H9 (cell line): ENCODE data around the gene LMX1A. TPM values are rescaled to one million over a fixed set of nuclear protein-coding genes. Genes with fewer than 3 reads are reported as not detected.

ENCODE experiments used
- DNase-seq: peaks from one replicate; pipeline ENCODE4 v3.0.0-alpha.2; 2017
- H2AFZ ChIP-seq: one replicate; pipeline ENCODE4 v1.6.1; 2013; ENCODE audit warnings: mild to moderate bottlenecking, low read length, control low read depth, moderate library complexity
- H2AK5ac ChIP-seq: 2 replicates; pipeline ENCODE4 v1.6.1; 2013; ENCODE audit warnings: low read length, control low read depth, mixed read lengths; ENCODE audit not compliant: insufficient read length
- H2BK120ac ChIP-seq: one replicate; pipeline ENCODE4 v1.6.1; 2013; ENCODE audit warnings: low read depth, mild to moderate bottlenecking, low read length, control low read depth, inconsistent platforms; ENCODE audit not compliant: poor library complexity, severe bottlenecking
- H2BK12ac ChIP-seq: 2 replicates; pipeline ENCODE4 v1.6.1; 2013; ENCODE audit warnings: low read length, control low read depth, mixed read lengths, low read depth; ENCODE audit not compliant: insufficient read length
- H2BK15ac ChIP-seq: 2 replicates; pipeline ENCODE4 v1.6.1; 2013; ENCODE audit warnings: low read depth, low read length, control low read depth
- H2BK20ac ChIP-seq: one replicate; pipeline ENCODE4 v1.6.1; 2013; ENCODE audit warnings: low read depth, mild to moderate bottlenecking, low read length, control low read depth, inconsistent platforms; ENCODE audit not compliant: poor library complexity, severe bottlenecking
- H2BK5ac ChIP-seq: 2 replicates; pipeline ENCODE4 v1.6.1; 2013; ENCODE audit warnings: low read length, control low read depth, mixed read lengths; ENCODE audit not compliant: insufficient read length
- H3K14ac ChIP-seq: 2 replicates; pipeline ENCODE4 v1.6.1; 2013; ENCODE audit warnings: low read length, control low read depth; ENCODE audit not compliant: insufficient read depth
- H3K18ac ChIP-seq: 2 replicates; pipeline ENCODE4 v1.6.1; 2013; ENCODE audit warnings: low read depth, mild to moderate bottlenecking, mixed read lengths, low read length, control low read depth; ENCODE audit not compliant: insufficient read length
- H3K23ac ChIP-seq: 2 replicates; pipeline ENCODE4 v1.6.1; 2013; ENCODE audit warnings: low read length, control low read depth, mixed read lengths, low read depth; ENCODE audit not compliant: insufficient read length
- H3K23me2 ChIP-seq: 2 replicates; pipeline ENCODE4 v1.6.1; 2013; ENCODE audit warnings: low read depth, mild to moderate bottlenecking, mixed read lengths, low read length, control low read depth; ENCODE audit not compliant: insufficient read length, poor library complexity, severe bottlenecking
- H3K27ac ChIP-seq: 2 replicates; pipeline ENCODE4 v1.5.1; 2013; ENCODE audit warnings: low read length, control low read depth, mixed read lengths, low read depth; ENCODE audit not compliant: insufficient read length
- H3K27me3 ChIP-seq: 2 replicates; pipeline ENCODE4 v1.6.1; 2013; ENCODE audit warnings: low read length, control low read depth, inconsistent platforms; ENCODE audit not compliant: insufficient read depth
- H3K4ac ChIP-seq: 2 replicates; pipeline ENCODE4 v1.6.1; 2013; ENCODE audit warnings: low read depth, mild to moderate bottlenecking, control low read depth, inconsistent platforms, low read length, moderate library complexity
- H3K4me1 ChIP-seq: 2 replicates; pipeline ENCODE4 v1.6.1; 2013; ENCODE audit warnings: low read length, control low read depth, inconsistent platforms; ENCODE audit not compliant: insufficient read depth
- H3K4me2 ChIP-seq: 2 replicates; pipeline ENCODE4 v1.6.1; 2013; ENCODE audit warnings: low read length, control low read depth, mixed read lengths; ENCODE audit not compliant: insufficient read length, insufficient read depth
- H3K56ac ChIP-seq: 2 replicates; pipeline ENCODE4 v1.6.1; 2013; ENCODE audit warnings: low read depth, mild to moderate bottlenecking, mixed read lengths, low read length, control low read depth; ENCODE audit not compliant: insufficient read length
- H3K79me1 ChIP-seq: 2 replicates; pipeline ENCODE4 v1.6.1; 2013; ENCODE audit warnings: low read depth, mild to moderate bottlenecking, moderate library complexity, low read length, control low read depth, inconsistent platforms; ENCODE audit not compliant: insufficient read depth, poor library complexity, severe bottlenecking
- H3K79me2 ChIP-seq: 2 replicates; pipeline ENCODE4 v1.6.1; 2013; ENCODE audit warnings: low read length, control low read depth, inconsistent platforms; ENCODE audit not compliant: insufficient read depth
- H3K9ac ChIP-seq: 2 replicates; pipeline ENCODE4 v1.6.1; 2013; ENCODE audit warnings: low read length, control low read depth, mixed read lengths; ENCODE audit not compliant: insufficient read length; ENCODE audit errors: extremely low read depth
- H3K9me3 ChIP-seq: one replicate; pipeline ENCODE4 v1.6.1; 2013; ENCODE audit warnings: low read depth, low read length, inconsistent platforms; ENCODE audit not compliant: control insufficient read depth
- H3T11ph ChIP-seq: one replicate; pipeline ENCODE4 v1.6.1; 2013; ENCODE audit warnings: mild to moderate bottlenecking, low read length, control low read depth, inconsistent platforms
- H4K20me1 ChIP-seq: one replicate; pipeline ENCODE4 v1.6.1; 2013; ENCODE audit not compliant: control insufficient read depth, insufficient read length, insufficient read depth
- H4K5ac ChIP-seq: 2 replicates; pipeline ENCODE4 v1.6.1; 2013; ENCODE audit warnings: low read depth, mild to moderate bottlenecking, mixed read lengths, low read length, control low read depth; ENCODE audit not compliant: insufficient read length
- H4K8ac ChIP-seq: replicated peaks from 2 replicates; pipeline ENCODE4 v1.6.1; 2013; ENCODE audit warnings: low read length, control low read depth, mixed read lengths, low read depth; ENCODE audit not compliant: insufficient read length
- H4K91ac ChIP-seq: 2 replicates; pipeline ENCODE4 v1.6.1; 2013; ENCODE audit warnings: low read depth, mild to moderate bottlenecking, moderate library complexity, mixed read lengths, low read length, control low read depth; ENCODE audit not compliant: insufficient read length
- H3K27ac Mint-ChIP-seq, 3 experiments: 2 replicates in 2 of 3; 3 replicates in 1 of 3; pipeline ENCODE4 v1.8.0; 2020 to 2021; ENCODE audit warnings: mixed read lengths in 3 of 3, mild to moderate bottlenecking in 1 of 3, moderate library complexity in 1 of 3
- H3K27me3 Mint-ChIP-seq: 2 replicates; pipeline ENCODE4 v1.8.0; 2021; ENCODE audit warnings: low read depth, mild to moderate bottlenecking, moderate library complexity, mixed read lengths
- H3K36me3 Mint-ChIP-seq, 3 experiments: 2 replicates in 2 of 3; 3 replicates in 1 of 3; pipeline ENCODE4 v1.8.0; 2020 to 2021; ENCODE audit warnings: low read depth in 3 of 3, mixed read lengths in 3 of 3; ENCODE audit not compliant: insufficient read depth in 1 of 3
- H3K4me1 Mint-ChIP-seq, 2 experiments: 2 replicates each; pipeline ENCODE4 v1.8.0; 2020; ENCODE audit warnings: mixed read lengths in 2 of 2
- H3K4me3 Mint-ChIP-seq, 2 experiments: 2 replicates in 1 of 2; 3 replicates in 1 of 2; pipeline ENCODE4 v1.8.0; 2020 to 2021; ENCODE audit warnings: mild to moderate bottlenecking in 2 of 2, mixed read lengths in 2 of 2, moderate library complexity in 1 of 2
- H3K9me3 Mint-ChIP-seq, 2 experiments: 2 replicates in 1 of 2; 3 replicates in 1 of 2; pipeline ENCODE4 v1.8.0; 2020; ENCODE audit warnings: mild to moderate bottlenecking in 2 of 2, mixed read lengths in 2 of 2, moderate library complexity in 1 of 2
- WGBS: extraction: QIAGEN DNeasy Blood & Tissue Kit; methylation state at CpG from one replicate; pipeline ENCODE4 v1.1.7; 2013; ENCODE audit warnings: missing lambda C conversion rate, low lambda C conversion rate, mixed read lengths; ENCODE audit not compliant: insufficient read length; ENCODE audit errors: extremely low coverage; 5-methylcytosine and 5-hydroxymethylcytosine counted together
- total RNA-seq: library from RNA; stranded (reverse); gene quantifications from 2 replicates; pipeline ENCODE4 v1.2.1, GENCODE V29; 2021
- TF ChIP-seq, protein P1 (sequence below): fragments of 200-600 bp; sonication (generic); conservative IDR thresholded peaks from 3 replicates; pipeline ENCODE4 v1.8.0; 2021; ENCODE audit warnings: antibody characterized with exemption, mild to moderate bottlenecking

The LMX1A gene
- total RNA-seq, 1 experiment from 2014 or later, result not detected

GRCh38 chr1:165226326-165226725 lies 130.2 kb downstream of the LMX1A start:
- no peak for DNase-seq

More at GRCh38 chr1:165226326-165226725, 130.2 kb downstream of the LMX1A start:
- Histone ChIP-seq H2BK15ac (no peak overlapping the region), H3K23ac (no peak overlapping the region), H2AFZ (no peak overlapping the region), H4K91ac (no peak overlapping the region), H3K14ac (no peak overlapping the region), H3K23me2 (no peaks in the 10 kb centered on the region), H3K27ac (no peak overlapping the region), H2BK5ac (no peak overlapping the region), H3K4ac (no peak overlapping the region), H2BK120ac (no peak overlapping the region), H4K20me1 (no peaks in the 10 kb centered on the region), H3K4me1 (0 out of 2 replicates have a peak, but pooled peaks cover 4% of the 10 kb centered on the region), H3K9me3 (no peaks in the 10 kb centered on the region), H3K27me3 (no peaks in the 10 kb centered on the region), H3K79me1 (no peaks in the 10 kb centered on the region), H3K56ac (no peak overlapping the region), H4K5ac (no peak overlapping the region), H2AK5ac (no peak overlapping the region), H3K4me2 (no peak overlapping the region), H2BK20ac (no peak overlapping the region), H2BK12ac (no peak overlapping the region), H3T11ph (no peak overlapping the region), H4K8ac (no peak overlapping the region), H3K79me2 (no peaks in the 10 kb centered on the region), H3K18ac (no peak overlapping the region), H3K9ac (no peak overlapping the region)
- TF ChIP-seq, protein P1, sequence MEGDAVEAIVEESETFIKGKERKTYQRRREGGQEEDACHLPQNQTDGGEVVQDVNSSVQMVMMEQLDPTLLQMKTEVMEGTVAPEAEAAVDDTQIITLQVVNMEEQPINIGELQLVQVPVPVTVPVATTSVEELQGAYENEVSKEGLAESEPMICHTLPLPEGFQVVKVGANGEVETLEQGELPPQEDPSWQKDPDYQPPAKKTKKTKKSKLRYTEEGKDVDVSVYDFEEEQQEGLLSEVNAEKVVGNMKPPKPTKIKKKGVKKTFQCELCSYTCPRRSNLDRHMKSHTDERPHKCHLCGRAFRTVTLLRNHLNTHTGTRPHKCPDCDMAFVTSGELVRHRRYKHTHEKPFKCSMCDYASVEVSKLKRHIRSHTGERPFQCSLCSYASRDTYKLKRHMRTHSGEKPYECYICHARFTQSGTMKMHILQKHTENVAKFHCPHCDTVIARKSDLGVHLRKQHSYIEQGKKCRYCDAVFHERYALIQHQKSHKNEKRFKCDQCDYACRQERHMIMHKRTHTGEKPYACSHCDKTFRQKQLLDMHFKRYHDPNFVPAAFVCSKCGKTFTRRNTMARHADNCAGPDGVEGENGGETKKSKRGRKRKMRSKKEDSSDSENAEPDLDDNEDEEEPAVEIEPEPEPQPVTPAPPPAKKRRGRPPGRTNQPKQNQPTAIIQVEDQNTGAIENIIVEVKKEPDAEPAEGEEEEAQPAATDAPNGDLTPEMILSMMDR, result no peak
- Mint-ChIP-seq H3K36me3 (no peaks in the 10 kb centered on the region; a peak in 1 of 7 replicates), H3K27me3 (peaks cover 8% of the 10 kb centered on the region), H3K27ac (no peak overlapping the region), H3K4me3 (no peak overlapping the region), H3K4me1 (peaks cover 16 to 28% of the 10 kb centered on the region in 2 experiments), H3K9me3 (no peaks in the 10 kb centered on the region)
- WGBS, result no CpG with 5 or more reads among the region's 2 CpGs
